Stimulated activated CD4-positive, alpha-beta T cell treated with anti-CD3 and anti-CD28 coated beads, Interleukin-1b, Interleukin-23, amount 100 ng/mL, for 48 hours (primary cell): ENCODE data around the gene GPT2.
"Not testable (repeated sequence)": the region's sequence is repeated elsewhere in the genome, so short reads cannot be mapped to it uniquely, and the experiment has no call there.

Experiments
- DNase-seq: peaks from one replicate; pipeline ENCODE4 v3.0.0-alpha.2; 2020

GPT2 gene

DNA sequence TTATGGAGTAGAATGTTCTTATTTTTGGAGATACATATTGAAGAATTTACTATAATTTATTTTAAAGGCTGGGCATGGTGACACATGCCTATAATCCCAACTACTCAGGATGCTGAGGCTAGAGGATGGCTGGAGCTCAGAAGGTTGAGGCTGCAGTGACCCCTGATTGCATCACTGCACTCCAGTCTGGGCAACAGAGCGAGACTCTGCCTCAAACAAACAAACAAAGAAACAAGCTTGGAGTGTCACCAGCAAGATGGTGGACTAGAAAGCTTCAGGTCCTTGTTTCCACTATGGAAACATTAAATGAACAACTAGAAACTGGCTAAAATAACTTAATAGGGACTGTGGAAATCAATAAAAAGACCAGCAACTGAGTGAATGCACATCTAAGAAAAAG is 17.9 kb upstream of the GPT2 start:
- no peak for DNase-seq

- DNase-seq = not testable (repeated sequence)
Measured at GRCh38 chr16:46867486-46867885, 16.7 kb upstream of the GPT2 start.

DNA sequence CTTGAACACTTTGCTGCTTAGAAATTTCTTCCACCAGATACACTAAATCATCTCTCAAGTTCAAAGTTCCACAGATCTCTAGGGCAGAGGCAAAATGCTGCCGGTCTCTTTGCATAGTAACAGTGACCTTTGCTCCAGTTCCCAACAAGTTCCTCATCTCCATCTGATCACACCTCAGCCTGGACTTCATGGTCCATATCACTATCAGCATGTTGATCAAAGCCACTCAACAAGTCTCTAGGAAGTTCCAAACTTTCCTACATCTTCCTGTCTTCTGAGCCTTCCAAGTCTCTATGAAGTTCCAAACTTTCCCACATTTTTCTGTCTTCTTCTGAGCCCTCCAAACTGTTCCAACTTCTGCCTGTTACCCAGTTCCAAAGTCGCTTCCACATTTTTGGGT is 15.3 kb upstream of the GPT2 start:
- not testable (repeated sequence) for DNase-seq

DNA sequence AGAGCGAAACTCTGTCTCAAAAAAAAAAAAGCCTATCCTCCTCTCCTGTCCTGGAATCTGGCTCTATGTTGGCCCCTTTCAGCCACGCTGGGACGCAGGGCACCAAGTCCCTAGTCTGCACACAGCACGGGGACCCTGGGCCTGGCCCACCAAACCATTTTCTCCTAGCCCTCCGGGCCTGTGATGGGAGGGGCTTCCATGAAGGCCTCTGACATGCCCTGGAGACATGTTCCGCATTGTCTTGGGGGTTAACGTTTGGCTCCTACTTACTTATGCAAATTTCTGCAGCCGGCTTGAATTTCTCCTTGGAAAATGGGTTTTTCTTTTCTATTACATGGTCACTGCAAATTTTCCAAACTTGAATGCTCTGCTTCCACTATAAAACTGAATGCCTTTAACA is 12.6 kb upstream of the GPT2 start:
- DNase-seq = no peak

- DNase-seq = no peak
Measured at GRCh38 chr16:46873201-46873600, 11.0 kb upstream of the GPT2 start.

DNA sequence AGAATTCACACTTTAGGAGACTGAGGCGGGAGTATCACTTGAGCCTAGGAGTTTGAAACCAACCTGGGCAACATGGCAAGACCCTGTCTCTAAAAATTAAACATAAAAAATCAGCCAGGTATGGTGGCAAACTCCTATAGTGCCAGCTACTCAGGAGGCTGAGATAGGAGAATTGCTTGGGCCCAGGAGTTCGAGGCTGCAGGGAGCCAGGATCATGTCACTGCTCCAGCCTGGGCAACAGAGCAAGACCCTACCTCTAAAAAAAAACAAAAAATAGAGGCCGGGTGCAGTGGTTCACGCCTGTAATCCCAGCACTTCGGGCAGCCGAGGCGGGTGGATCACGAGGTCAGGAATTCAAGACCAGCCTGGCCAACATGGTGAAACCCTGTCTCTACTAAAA is 8.9 kb upstream of the GPT2 start:
- no peak for DNase-seq

- no peak for DNase-seq
Measured at GRCh38 chr16:46882304-46882939, 1.7 kb upstream of the GPT2 start.

DNA sequence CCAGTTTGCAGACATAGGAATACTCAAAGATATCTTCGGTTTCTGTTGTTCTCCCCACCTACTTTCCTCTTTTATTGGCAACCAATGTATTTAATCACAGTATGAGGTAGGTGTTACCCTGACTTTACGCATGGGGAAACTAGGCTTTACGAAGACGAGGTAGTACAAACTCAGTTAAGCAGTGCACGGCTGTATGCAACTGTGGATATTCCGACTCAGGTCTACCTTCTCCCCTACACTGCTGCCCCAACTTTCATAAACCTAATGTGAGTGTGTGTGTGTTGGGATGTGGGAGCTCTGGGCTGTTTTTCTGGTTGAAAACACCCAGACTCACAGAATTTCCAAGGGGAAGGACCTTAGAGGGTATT is 1.2 kb upstream of the GPT2 start:
- no peak for DNase-seq

DNA sequence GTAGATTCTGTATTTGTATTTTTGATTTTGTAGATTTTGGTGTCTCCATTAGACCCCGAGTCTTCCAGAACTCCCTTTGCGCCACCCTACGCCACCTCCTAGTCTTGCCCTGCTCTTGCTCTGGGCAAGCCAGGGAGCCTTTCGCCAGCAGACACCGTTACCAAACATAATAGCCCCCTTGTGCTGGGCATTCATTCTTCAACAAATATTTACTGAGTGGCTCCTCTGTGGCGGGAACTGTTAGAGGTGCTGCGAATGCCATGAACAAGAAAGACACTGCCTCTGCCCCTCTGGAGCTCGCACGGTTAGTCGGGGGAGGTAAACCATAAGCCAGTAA is 841 bp upstream of the GPT2 start:
- DNase-seq = no peak

GRCh38 chr16:46884513-46885293 is 541 bp downstream of the GPT2 start:
- peak; percentile 15 for DNase-seq

- no peak for DNase-seq
Measured at GRCh38 chr16:46885960-46886763, 2.0 kb downstream of the GPT2 start.

DNA sequence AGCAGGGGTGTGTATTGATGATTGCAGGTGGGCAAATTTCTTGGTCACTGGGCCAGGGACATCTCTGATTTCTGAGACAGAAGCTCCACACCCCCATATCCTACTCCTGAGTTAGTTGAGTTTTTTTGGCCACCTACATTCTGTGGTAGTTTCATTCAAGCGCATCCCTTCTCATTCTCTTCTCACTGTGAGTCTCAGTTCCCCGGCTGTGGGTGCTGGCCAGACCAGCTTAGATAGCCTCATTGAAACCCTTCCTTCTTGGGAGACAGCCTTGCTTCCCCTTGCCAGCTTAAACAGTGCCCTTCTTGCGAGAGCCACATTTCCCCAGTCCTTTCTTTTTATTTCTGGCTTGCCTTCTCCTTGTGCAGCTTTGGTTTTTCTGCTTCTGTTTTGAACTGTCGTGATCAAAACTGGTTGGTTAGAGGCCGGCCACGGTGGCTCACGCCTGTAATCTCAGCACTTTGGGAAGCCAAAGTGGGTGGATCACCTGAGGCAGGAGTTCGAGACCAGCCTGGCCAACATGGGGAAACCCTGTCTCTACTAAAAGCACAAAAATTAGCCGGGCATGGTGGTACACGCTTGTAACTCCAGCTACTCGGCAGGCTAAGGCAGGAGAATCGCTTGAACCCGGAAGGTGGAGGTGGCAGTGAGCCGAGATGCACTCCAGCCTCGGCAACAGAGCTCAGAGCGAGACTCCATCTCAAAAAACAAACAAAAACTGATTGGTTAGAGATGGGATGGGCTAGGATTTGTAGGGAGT is 2.8 kb downstream of the GPT2 start:
- DNase-seq = no peak

GRCh38 chr16:46887524-46887854 is 3.3 kb downstream of the GPT2 start:
- no peak for DNase-seq

GRCh38 chr16:46889245-46889941 is 5.2 kb downstream of the GPT2 start:
- DNase-seq = no peak

DNA sequence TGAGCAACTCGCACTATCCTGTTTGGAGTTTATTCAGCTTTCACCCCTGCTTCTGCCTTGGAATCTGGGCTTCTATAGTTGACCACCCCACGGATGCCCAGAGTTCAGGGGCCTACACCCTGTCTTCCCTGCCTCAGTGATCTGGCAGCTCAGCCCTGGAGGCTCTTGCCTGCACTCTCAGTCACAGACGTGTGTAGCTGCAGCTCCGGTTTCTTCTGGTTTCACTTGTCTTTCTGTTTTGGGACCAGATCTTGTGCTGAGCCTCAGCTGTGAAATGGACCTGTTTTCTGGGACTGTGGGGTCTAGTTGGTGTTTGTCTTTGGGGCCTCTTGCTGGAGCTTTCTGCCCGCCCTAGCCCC is 5.8 kb downstream of the GPT2 start:
- no peak for DNase-seq

DNA sequence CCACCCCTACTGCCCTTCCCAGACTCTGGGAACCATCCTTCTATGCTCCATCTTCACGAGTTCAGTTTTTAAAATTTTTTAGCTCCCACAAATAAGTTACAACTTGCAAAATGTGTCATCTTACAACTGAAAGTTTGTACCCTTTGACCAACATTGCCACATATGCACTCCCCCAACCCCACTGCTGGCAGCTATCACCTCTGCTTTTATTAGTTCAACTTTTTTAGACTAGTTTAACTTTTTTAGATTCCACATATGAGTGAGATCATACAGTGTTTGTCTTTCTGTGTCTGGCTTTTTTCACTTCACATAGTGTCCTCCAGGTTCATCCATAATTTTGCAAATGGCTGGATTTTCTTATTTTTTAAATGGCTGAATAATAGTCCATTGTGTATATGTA is 7.7 kb downstream of the GPT2 start:
- no peak for DNase-seq

- DNase-seq = no peak
Measured at GRCh38 chr16:46894036-46894672, 10.0 kb downstream of the GPT2 start.

DNA sequence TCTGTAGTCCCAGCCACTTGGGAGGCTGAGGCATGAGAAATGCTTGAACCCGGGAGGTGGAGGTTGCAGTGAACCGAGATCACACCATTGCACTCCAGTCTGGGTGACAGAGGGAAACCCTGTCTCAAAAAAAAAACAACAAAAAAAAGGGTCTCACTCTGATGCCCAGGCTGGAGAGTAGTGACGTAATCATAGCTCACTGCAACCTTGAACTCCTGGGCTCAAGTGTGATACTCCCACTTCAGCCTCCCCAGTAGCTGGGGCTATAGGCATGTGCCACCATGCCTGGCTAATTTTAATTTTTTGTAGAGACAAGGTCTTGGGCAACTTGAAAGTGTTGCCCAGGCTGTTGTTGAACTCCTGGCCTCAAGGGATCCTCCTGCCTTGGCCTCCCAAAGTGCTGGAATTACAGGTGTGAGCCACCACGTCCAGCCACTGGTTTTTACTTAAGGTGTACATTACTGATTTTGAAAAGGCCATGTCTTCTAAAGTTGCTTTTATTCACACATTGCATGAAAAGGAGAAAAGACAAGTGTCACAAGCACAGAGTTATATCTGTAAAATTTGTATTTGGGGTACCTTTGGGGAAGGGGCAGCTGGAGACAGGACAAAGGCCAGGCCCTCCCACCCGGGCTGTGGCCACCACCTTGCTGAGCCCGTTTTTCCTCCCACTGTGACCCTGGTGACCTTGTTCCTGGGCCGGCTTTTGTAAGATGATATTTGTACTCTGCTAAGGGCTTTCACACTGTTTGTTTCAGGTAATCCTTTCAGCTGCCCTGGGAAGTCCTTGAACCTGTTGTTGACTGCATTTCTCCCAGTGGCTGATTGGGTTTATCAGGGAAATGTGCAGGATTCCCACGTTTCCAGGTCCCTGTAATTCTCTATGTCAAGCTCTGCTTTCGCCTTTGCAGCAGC is 11.5 kb downstream of the GPT2 start:
- no peak for DNase-seq

- DNase-seq = no peak
Measured at GRCh38 chr16:46896314-46896968, 12.3 kb downstream of the GPT2 start.

DNA sequence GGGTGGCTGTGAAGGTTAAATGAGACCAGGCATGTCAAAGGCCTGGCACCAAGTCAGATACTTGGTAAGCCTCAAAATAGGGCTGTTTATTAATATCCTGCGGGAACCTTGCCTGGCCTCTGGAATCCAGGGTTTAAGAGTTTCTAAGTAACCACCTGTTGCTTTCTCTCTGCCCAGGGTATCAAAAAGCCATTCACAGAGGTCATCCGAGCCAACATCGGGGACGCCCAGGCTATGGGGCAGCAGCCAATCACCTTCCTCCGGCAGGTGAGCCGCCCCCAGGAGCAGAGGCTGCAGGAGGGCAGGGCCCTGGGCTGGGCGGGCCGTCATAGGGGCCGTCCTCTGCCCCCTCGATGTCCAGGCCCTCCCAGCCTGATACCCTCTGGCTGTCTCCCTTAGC is 13.3 kb downstream of the GPT2 start:
- DNase-seq = no peak

DNA sequence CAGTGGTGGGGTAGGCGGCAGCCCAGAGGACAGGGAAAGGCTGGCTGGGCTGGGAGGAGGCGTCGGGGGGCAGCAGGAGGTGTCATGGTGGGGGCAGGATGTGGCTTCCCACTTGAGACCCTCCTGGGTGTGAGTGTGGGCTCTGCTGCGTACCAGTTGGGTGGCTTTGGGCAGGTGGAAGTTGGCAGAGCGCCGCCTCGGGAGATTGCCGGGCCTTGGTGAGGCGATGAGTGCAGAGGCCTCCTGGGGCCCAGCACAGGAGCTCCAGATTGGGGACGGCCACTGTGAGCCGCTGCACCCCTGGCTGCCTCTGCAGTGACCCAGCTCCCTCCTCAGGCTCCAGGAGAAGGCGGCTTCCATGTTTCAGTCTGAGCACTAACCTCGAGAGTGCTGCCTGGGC is 13.8 kb downstream of the GPT2 start:
- no peak for DNase-seq
